ENCODE measurements around the gene APOLD1.

GRCh38 chr12:12818701-12819100, 33.2 kb downstream of the APOLD1 start:
- no peak for TF ChIP-seq CTCF (IDR thresholded peaks at IDR 0.05; ENCODE audit: insufficient read depth, low read length, poor library complexity, severe bottlenecking)
- no peak for TF ChIP-seq EZH2phosphoT487 (conservative IDR thresholded peaks at IDR 0.05; ENCODE audit: low read length)

Measured in SU-DHL-6 (cell line).